Measurements from ENCODE around the gene SNRPD1. TPM values are rescaled to one million over a fixed set of nuclear protein-coding genes. Genes with fewer than 3 reads are reported as not detected.

Gene SNRPD1
- total and polyA plus RNA-seq, 9 of the 15 experiments (the other 6 are each of a cell fraction or from before 2014, with no cell fraction given) = 186 to 1,063 (median 313) TPM

GRCh38 chr18:21571772-21572171, 40.3 kb upstream of the SNRPD1 start:
- DNase-seq (ENCODE audit: extremely low read depth in 1 of 4, low spot score in 3 of 4) (no peak), ATAC-seq (no peak), FAIRE-seq (no peak)
- no peak overlapping the region for H3K4me2 ChIP-seq (ENCODE audit: insufficient read depth, low read length)
- no peak overlapping the region for H2AFZ ChIP-seq (ENCODE audit: low read depth, low read length)
- H3K9ac ChIP-seq (ENCODE audit: insufficient read depth in 1 of 2, low read depth in 2 of 2, low read length in 2 of 2) = no peak overlapping the region
- BruUV-seq (replicated peaks) = no TSS peak
- POLR2A ChIA-PET = no interaction called here
- CTCF ChIA-PET (ENCODE audit: low intra/inter-chr PET ratio) = no interaction called here
- no peak overlapping the region for H3K27ac ChIP-seq (ENCODE audit: extremely low read depth, low read depth, low read length)
- H3K36me3 ChIP-seq (ENCODE audit: control insufficient read depth, insufficient read depth, low read length) = peaks cover 75% of the 10 kb centered on the region; the same call in 2 of the 3 replicates
- H3K27me3 ChIP-seq (ENCODE audit: control insufficient read depth in 2 of 2, insufficient read depth in 2 of 2, low read length in 2 of 2) = no peaks in the 10 kb centered on the region
- no peaks in the 10 kb centered on the region for H3K9me1 ChIP-seq (ENCODE audit: control insufficient read depth, insufficient read depth, low read length)
- TF ChIP-seq PPARD (CRISPR knock-in tag; IDR thresholded peaks at IDR 0.05) (no peak), CBFA2T2 (conservative IDR thresholded peaks at IDR 0.05) (no peak), WHSC1 (IDR thresholded peaks at IDR 0.05; ENCODE audit: low read length) (no peak)
- no peak overlapping the region for H3K4me3 ChIP-seq
- H3K9me3 ChIP-seq (replicated peaks; ENCODE audit: control insufficient read depth, insufficient read depth, low read depth, low read length) = no peaks in the 10 kb centered on the region
- H3K4me1 ChIP-seq (replicated peaks in 1 of 2; ENCODE audit: control insufficient read depth in 2 of 2, insufficient read depth in 2 of 2, low read length in 2 of 2) = no peaks in the 10 kb centered on the region
- intact Hi-C loops (cut with micrococcal nuclease) (no loop called here), in situ Hi-C loops (cut with MboI) (no loop called here)
- H4K20me1 ChIP-seq (replicated peaks; ENCODE audit: control insufficient read depth, insufficient read depth, low read length) = no peaks in the 10 kb centered on the region
- H3K79me2 ChIP-seq (ENCODE audit: control insufficient read depth, insufficient read depth, low read length) = no peaks in the 10 kb centered on the region

- ChIA-PET CTCF (ENCODE audit: low intra/inter-chr PET ratio) (no interaction called here), POLR2A (interaction anchor here (0.8 to 2.2 kb wide), 2 partner anchors 10 to 27 kb away, joined by 3 to 6 read pairs; no protein-coding TSS in a partner anchor)
- no peak for DNase-seq (ENCODE audit: extremely low read depth in 1 of 4, low spot score in 3 of 4)
- Histone ChIP-seq H3K27ac (ENCODE audit: extremely low read depth, low read depth, low read length) (no peak overlapping the region), H3K9ac (ENCODE audit: insufficient read depth in 1 of 2, low read depth in 2 of 2, low read length in 2 of 2) (no peak overlapping the region), H4K20me1 (replicated peaks; ENCODE audit: control insufficient read depth, insufficient read depth, low read length) (no peaks in the 10 kb centered on the region), H3K4me1 (replicated peaks in 1 of 2; ENCODE audit: control insufficient read depth in 2 of 2, insufficient read depth in 2 of 2, low read length in 2 of 2) (no peaks in the 10 kb centered on the region; a peak in 1 of 5 replicates), H3K9me3 (replicated peaks; ENCODE audit: control insufficient read depth, insufficient read depth, low read depth, low read length) (no peaks in the 10 kb centered on the region), H3K36me3 (ENCODE audit: control insufficient read depth, insufficient read depth, low read length) (peaks cover 60% of the 10 kb centered on the region; the same call in 2 of the 3 replicates), H3K27me3 (ENCODE audit: control insufficient read depth in 2 of 2, insufficient read depth in 2 of 2, low read length in 2 of 2) (no peaks in the 10 kb centered on the region), H3K9me1 (ENCODE audit: control insufficient read depth, insufficient read depth, low read length) (no peaks in the 10 kb centered on the region), H3K79me2 (ENCODE audit: control insufficient read depth, insufficient read depth, low read length) (peaks cover 17% of the 10 kb centered on the region; the same call in 2 of the 3 replicates), H2AFZ (ENCODE audit: low read depth, low read length) (no peak overlapping the region), H3K4me2 (ENCODE audit: insufficient read depth, low read length) (no peak overlapping the region), H3K4me3 (no peak overlapping the region)
- WGBS (ENCODE audit: insufficient coverage, low coverage, missing lambda C conversion rate) = 90% methylated on average over 4 of the region's 4 CpGs
- no peak for FAIRE-seq
- no peak for TF ChIP-seq PRPF4 (IDR thresholded peaks at IDR 0.05; ENCODE audit: insufficient read depth, low read depth, low read length, poor library complexity, severe bottlenecking)
- no peak for TF ChIP-seq ZNF12 (CRISPR knock-in tag; IDR thresholded peaks at IDR 0.05)
- no TSS peak for BruUV-seq (replicated peaks)
- in situ Hi-C loops (cut with MboI) = no loop called here
- intact Hi-C loops (cut with micrococcal nuclease) = no loop called here
- ATAC-seq = no peak
These were observed 36.5 kb upstream of the SNRPD1 start for GRCh38 chr18:21575656-21576055.

Measured in K562 (cell line).